SK-N-SH (cell line): Measurements from ENCODE around the gene EXOC7.

Experiments used
- EZH2phosphoT487 ChIP-seq: fragments of 200-600 bp; sonication (generic); IDR thresholded peaks from 2 replicates; pipeline ENCODE4 v1.6.1; 2017; ENCODE audit warnings: low read depth, mixed run types, mild to moderate bottlenecking, antibody characterized with exemption, moderate library complexity, borderline replicate concordance
- FOSL2 ChIP-seq: IDR thresholded peaks from 2 replicates; pipeline ENCODE4 v1.4.0; 2012; ENCODE audit warnings: low read depth, mild to moderate bottlenecking, moderate library complexity, borderline replicate concordance
- FOXM1 ChIP-seq: IDR thresholded peaks from 2 replicates; pipeline ENCODE4 v1.4.0; 2012; ENCODE audit warnings: low read depth, mild to moderate bottlenecking
- MXI1 ChIP-seq: IDR thresholded peaks from 2 replicates; pipeline ENCODE4 v1.6.1; 2012; ENCODE audit warnings: mild to moderate bottlenecking, low read depth, low read length, improper control_type of control experiment
- RAD21 ChIP-seq: IDR thresholded peaks from 2 replicates; pipeline ENCODE4 v1.6.1; 2012; ENCODE audit warnings: mild to moderate bottlenecking, low read length
- REST ChIP-seq: IDR thresholded peaks from 2 replicates; pipeline ENCODE4 v1.6.1; 2012; ENCODE audit warnings: mild to moderate bottlenecking, low read depth, low read length, moderate library complexity
- RFX5 ChIP-seq: IDR thresholded peaks from 2 replicates; pipeline ENCODE4 v1.6.1; 2012; ENCODE audit warnings: mild to moderate bottlenecking, improper control_type of control experiment, low read length
- TCF12 ChIP-seq: IDR thresholded peaks from 2 replicates; pipeline ENCODE4 v1.4.0; 2012
- ZBTB33 ChIP-seq: IDR thresholded peaks from 2 replicates; pipeline ENCODE4 v1.4.0; 2012; ENCODE audit warnings: low read depth, borderline replicate concordance
- TF ChIP-seq, protein P1 (sequence below): IDR thresholded peaks from 2 replicates; pipeline ENCODE4 v1.4.0; 2012; ENCODE audit warnings: low read depth, borderline replicate concordance
- TF ChIP-seq, protein P2 (sequence below): fragments of 200-600 bp; sonication (generic); IDR thresholded peaks from 2 replicates; pipeline ENCODE4 v1.6.1; 2017; ENCODE audit warnings: antibody characterized with exemption, mild to moderate bottlenecking, moderate library complexity

DNA sequence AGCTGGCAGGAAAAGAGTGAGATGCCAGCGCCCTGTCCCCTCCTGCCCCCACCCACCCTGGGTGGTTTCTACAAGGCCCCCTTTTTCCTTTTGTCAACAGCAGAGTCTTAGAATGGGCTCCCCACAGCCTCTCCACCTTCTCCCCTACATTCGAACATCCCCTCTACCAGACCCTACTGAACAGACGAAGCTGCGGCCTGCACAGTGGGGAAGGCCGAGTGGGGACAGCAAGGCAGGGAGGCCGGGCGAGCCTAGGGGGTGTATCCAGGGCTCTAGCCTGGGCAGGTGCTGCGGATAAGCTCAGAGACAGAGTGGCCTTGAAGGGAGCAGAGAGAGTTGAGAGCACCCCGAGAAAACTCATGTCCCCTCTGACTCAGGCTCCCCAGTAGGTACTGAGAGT is 17.2 kb downstream of the EXOC7 start:
- TF ChIP-seq, protein P1, sequence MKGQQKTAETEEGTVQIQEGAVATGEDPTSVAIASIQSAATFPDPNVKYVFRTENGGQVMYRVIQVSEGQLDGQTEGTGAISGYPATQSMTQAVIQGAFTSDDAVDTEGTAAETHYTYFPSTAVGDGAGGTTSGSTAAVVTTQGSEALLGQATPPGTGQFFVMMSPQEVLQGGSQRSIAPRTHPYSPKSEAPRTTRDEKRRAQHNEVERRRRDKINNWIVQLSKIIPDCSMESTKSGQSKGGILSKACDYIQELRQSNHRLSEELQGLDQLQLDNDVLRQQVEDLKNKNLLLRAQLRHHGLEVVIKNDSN, result no peak
- TF ChIP-seq, protein P2, sequence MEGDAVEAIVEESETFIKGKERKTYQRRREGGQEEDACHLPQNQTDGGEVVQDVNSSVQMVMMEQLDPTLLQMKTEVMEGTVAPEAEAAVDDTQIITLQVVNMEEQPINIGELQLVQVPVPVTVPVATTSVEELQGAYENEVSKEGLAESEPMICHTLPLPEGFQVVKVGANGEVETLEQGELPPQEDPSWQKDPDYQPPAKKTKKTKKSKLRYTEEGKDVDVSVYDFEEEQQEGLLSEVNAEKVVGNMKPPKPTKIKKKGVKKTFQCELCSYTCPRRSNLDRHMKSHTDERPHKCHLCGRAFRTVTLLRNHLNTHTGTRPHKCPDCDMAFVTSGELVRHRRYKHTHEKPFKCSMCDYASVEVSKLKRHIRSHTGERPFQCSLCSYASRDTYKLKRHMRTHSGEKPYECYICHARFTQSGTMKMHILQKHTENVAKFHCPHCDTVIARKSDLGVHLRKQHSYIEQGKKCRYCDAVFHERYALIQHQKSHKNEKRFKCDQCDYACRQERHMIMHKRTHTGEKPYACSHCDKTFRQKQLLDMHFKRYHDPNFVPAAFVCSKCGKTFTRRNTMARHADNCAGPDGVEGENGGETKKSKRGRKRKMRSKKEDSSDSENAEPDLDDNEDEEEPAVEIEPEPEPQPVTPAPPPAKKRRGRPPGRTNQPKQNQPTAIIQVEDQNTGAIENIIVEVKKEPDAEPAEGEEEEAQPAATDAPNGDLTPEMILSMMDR, result no peak
- TF ChIP-seq FOXM1 (no peak), TCF12 (no peak), ZBTB33 (no peak), RAD21 (no peak), MXI1 (no peak), REST (no peak), RFX5 (no peak), FOSL2 (no peak), EZH2phosphoT487 (no peak)
